ENCODE results near the gene TRERF1.
A peak's percentile ranks its signal among the peaks of the same experiment; 100 is the strongest.

TRERF1 gene

DNA sequence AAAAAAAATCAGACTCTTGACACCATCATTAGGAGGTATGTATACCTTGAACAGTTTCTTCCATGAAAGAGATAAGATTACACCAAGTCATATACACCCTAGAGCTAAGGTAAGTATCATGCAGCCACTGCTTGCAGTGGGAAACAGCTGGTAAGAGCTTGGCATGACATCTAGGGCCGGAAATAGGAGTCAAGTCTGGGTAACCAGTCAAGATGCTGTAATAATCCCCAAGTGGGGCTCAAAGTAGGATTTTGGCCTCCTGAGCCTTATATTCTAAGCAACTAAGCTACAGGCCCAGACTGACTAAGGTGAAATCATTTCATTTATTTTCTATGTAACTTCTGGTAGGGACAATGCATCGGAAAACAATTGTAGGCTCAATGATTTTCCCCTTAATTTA, 23.9 kb downstream of the TRERF1 start:
- H3K4me3 ChIP-seq (replicated peaks in 1 of 2; ENCODE audit: low read depth in 2 of 2, low read length in 2 of 2), result no peak overlapping the region
- peak in 1 of 2 donors; percentile 24 for DNase-seq (ENCODE audit: low read depth in 2 of 2)
- TF ChIP-seq, protein P1, sequence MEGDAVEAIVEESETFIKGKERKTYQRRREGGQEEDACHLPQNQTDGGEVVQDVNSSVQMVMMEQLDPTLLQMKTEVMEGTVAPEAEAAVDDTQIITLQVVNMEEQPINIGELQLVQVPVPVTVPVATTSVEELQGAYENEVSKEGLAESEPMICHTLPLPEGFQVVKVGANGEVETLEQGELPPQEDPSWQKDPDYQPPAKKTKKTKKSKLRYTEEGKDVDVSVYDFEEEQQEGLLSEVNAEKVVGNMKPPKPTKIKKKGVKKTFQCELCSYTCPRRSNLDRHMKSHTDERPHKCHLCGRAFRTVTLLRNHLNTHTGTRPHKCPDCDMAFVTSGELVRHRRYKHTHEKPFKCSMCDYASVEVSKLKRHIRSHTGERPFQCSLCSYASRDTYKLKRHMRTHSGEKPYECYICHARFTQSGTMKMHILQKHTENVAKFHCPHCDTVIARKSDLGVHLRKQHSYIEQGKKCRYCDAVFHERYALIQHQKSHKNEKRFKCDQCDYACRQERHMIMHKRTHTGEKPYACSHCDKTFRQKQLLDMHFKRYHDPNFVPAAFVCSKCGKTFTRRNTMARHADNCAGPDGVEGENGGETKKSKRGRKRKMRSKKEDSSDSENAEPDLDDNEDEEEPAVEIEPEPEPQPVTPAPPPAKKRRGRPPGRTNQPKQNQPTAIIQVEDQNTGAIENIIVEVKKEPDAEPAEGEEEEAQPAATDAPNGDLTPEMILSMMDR (IDR thresholded peaks at IDR 0.05; ENCODE audit: low read depth, low read length), result no peak

DNA sequence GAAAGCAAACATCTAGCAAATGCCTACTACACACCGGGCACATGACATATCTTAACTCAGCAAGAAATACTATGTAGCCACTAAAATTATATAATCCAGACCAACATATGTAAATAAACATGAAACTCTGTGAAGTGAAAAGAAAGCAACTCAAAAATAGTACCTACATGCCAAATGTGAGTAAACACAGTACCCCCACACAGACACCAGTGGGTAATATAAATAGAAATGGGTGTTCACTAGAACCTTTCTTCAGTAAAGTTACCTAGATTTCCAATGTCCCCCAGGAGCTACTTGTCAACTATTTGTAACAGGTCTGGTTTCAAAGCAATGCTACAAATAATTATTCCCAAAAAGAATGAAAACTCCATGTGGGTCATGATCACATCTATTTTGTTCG, 25.5 kb downstream of the TRERF1 start:
- no peak for DNase-seq (ENCODE audit: low read depth in 2 of 2)
- TF ChIP-seq, protein P1 (IDR thresholded peaks at IDR 0.05; ENCODE audit: low read depth, low read length), result no peak
- no peak overlapping the region for H3K4me3 ChIP-seq (replicated peaks in 1 of 2; ENCODE audit: low read depth in 2 of 2, low read length in 2 of 2)

DNA sequence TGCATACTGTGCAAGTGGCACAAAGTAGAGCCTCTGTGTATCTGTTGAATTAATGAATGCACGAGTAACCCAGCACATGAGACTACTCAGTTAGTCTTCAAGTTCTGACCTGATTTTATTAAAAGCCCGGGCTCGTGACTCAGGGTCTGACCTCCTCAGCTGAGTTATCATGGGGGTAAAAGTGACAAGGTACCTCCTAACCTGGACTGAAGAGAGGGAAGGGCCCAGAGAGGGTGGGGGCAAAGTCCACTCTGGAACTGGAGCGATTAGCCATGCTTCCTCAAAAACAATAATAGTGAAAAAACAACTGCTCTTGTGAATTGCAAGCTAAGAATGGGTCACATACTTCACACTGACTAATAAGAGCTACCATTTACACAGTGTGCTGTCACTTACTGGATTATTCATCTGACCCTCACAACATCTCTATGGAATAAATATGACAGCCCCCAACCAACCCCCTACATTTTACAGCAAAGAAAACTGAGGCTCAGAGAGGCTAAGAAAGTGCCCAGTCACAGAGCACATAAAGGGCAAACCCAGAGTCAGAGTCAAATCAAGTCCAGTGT, 26.7 kb downstream of the TRERF1 start:
- TF ChIP-seq, protein P1 (IDR thresholded peaks at IDR 0.05; ENCODE audit: low read depth, low read length), result no peak
- DNase-seq (ENCODE audit: low read depth in 2 of 2), result no peak
- H3K4me3 ChIP-seq (replicated peaks in 1 of 2; ENCODE audit: low read depth in 2 of 2, low read length in 2 of 2), result no peak overlapping the region

DNA sequence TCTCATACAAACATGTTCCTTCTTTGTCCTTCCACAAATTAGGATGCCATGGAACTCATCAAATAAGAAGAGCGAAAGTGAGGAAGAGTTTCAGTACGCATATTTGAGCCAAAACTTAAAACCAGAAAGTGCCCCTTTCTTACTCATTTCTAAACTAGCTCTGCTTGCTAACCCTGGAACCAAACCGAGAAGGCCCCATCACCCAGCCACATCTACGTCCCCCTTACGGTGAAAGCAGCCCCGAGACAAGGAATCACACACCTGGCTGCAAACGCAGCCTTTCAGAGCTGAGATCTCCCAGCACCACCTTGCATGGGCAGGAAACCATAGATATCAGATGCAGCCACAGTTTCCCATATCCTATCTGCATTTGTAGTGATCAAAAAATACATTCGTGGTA, 28.5 kb downstream of the TRERF1 start:
- H3K4me3 ChIP-seq (replicated peaks in 1 of 2; ENCODE audit: low read depth in 2 of 2, low read length in 2 of 2), result no peak overlapping the region
- TF ChIP-seq, protein P1 (IDR thresholded peaks at IDR 0.05; ENCODE audit: low read depth, low read length), result no peak
- DNase-seq (ENCODE audit: low read depth in 2 of 2), result no peak

DNA sequence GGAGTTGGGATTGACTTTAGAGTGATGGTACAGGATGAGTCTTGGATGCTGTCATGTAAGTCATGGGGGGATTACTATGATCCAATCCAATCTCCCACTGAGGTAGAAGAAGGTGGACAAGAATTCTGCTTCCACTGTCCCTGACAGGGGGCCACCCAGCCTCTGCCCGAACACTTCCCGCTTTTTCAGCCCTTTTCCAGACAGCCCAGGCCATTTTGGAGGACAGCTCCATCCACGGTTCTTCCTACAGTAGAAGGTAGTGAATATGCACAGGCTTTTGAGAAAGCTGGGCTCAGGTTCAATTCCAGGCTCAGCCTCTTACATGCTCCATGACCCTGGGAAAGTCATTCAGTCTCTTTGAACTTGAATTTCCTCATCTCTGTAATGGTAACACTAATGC, 31.0 kb downstream of the TRERF1 start:
- TF ChIP-seq, protein P1 (IDR thresholded peaks at IDR 0.05; ENCODE audit: low read depth, low read length), result no peak
- no peak overlapping the region for H3K4me3 ChIP-seq (replicated peaks in 1 of 2; ENCODE audit: low read depth in 2 of 2, low read length in 2 of 2)
- no peak for DNase-seq (ENCODE audit: low read depth in 2 of 2)

DNA sequence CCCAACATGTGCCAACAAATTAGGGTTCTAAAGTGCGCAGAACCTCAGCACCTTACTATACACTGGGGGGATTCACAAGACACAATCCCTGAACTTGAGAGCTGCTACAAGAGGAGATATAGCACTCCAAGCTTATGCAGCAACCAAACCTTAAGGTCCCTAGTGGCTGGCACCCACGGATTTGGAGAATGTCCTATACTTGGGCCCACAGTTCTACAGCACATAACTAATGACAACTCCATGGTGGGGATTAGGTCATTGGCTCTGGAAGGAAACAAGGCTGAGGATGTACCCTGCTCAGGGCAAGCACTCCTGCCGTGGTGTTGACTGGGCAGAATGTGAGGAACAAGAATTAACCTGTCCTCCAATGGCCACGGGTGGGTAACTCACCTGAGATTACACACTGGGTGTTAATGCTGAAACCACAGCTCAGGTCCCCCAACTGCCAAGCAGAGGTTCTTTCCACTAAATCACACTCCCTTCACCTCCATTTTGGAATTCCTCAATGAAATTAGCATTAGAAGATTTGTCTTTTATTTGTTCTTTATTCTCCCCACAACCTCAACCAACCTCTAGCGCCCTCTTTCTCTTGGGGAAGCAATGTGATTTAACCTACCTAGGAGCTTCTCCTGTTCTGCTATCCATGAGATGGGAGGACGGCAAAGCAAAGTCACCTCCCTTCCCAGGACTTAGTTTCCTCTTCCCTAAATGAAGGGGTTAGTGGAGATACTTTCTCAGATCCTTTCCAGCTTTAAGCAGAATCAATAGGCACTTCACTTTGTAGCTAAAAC, 32.0 kb downstream of the TRERF1 start:
- TF ChIP-seq, protein P1 (IDR thresholded peaks at IDR 0.05; ENCODE audit: low read depth, low read length), result no peak
- DNase-seq (ENCODE audit: low read depth in 2 of 2), result no peak
- H3K4me3 ChIP-seq (replicated peaks in 1 of 2; ENCODE audit: low read depth in 2 of 2, low read length in 2 of 2), result no peak overlapping the region
